ENCODE measurements around the gene CLIP2. TPM values are rescaled to one million over a fixed set of nuclear protein-coding genes. Genes with fewer than 3 reads are reported as not detected.

CLIP2 gene
- total and polyA plus RNA-seq, 7 donors = 20.7 to 56.4 (median 23.4) TPM

DNA sequence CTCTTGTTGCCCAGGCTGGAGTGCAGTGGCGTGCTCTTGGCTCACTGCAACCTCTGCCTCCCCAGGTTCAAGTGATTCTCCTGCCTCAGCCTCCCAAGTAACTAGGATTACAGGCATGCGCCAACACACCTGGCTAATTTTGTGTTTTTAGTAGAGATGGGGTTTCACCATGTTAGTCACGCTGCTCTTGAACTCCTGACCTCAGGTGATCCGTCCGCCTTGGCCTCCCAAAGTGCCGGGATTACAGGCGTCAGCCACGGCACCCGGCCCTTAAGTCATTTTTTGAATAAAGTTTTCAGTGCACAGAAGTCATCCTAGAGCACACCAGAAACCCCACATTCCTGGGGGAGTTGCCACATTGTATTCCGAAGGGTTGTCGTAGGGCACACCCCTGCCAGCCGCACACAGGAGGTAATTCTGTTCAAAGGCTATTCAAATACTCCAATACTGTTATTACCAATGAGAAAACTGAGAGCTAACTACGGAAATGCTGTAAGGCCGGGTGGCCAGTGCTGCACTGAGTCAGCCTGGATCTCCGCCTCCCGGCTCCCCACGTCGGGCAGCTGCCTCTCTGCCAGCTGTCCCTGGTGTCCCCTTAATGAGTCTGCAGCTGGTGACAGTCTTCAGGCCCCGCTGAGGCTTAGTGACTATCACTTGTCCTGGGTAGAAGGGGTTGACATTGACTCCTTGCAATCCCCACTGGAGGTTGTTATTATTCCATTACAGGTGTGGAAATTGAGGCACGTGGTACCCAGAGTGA lies 26.4 kb upstream of the CLIP2 start:
- no peak for DNase-seq
- no peak overlapping the region for H3K4me3 ChIP-seq
- no peak overlapping the region for H3K27ac ChIP-seq
- TF ChIP-seq, protein P1, sequence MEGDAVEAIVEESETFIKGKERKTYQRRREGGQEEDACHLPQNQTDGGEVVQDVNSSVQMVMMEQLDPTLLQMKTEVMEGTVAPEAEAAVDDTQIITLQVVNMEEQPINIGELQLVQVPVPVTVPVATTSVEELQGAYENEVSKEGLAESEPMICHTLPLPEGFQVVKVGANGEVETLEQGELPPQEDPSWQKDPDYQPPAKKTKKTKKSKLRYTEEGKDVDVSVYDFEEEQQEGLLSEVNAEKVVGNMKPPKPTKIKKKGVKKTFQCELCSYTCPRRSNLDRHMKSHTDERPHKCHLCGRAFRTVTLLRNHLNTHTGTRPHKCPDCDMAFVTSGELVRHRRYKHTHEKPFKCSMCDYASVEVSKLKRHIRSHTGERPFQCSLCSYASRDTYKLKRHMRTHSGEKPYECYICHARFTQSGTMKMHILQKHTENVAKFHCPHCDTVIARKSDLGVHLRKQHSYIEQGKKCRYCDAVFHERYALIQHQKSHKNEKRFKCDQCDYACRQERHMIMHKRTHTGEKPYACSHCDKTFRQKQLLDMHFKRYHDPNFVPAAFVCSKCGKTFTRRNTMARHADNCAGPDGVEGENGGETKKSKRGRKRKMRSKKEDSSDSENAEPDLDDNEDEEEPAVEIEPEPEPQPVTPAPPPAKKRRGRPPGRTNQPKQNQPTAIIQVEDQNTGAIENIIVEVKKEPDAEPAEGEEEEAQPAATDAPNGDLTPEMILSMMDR (IDR thresholded peaks at IDR 0.05) = no peak
- TF ChIP-seq POLR2A (IDR thresholded peaks at IDR 0.05) (no peak), POLR2AphosphoS5 (IDR thresholded peaks at IDR 0.05) (no peak)
- H3K4me1 ChIP-seq = no peaks in the 10 kb centered on the region
- WGBS, 2 donors = 83 to 86% methylated on average over 20 of the region's 20 CpGs
- H3K27me3 ChIP-seq = no peaks in the 10 kb centered on the region
- intact Hi-C loops (cut with DNase I) = no loop called here
- no peaks in the 10 kb centered on the region for H3K36me3 ChIP-seq
- no peaks in the 10 kb centered on the region for H3K9me3 ChIP-seq

DNA sequence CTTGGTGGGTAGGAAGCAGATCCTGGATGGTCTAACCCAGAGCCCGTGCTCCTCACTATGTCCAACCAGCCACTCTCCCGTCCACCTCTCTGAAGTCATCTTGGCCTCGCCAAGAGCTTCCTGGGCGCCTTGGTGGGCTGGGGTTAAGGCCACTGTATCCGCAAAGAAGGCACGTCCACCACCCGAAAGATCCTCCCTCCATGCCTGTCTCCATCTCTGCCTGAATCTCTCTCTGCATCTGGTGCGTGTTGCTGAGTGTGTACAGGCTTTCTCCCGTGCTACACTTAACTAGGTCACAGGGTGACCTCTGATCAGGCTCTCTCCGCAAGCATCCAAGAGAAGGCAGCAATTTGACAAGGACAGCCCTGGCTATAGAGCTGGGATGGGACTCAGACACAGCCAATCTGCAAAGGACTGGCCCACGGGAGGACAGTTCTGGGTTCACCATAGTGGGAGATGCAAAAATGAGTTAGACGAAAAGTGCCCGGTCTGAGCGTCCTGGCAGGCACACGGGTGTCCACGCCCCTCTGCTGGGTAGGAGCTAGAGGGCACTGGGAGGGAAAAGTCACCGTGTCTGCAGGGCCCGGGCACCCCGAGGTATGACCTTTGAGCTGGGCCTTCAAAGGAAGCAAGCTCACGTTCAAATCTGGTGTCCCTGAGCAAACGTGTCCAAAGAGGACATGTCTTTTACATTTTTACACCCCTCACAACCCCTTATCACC lies 25.6 kb upstream of the CLIP2 start:
- WGBS, 2 donors = 47 to 76% methylated on average over 21 of the region's 21 CpGs
- Histone ChIP-seq H3K4me3 (no peak overlapping the region), H3K27me3 (no peaks in the 10 kb centered on the region), H3K9me3 (no peaks in the 10 kb centered on the region), H3K4me1 (no peaks in the 10 kb centered on the region), H3K27ac (no peak overlapping the region), H3K36me3 (no peaks in the 10 kb centered on the region)
- no peak for DNase-seq
- intact Hi-C loops (cut with DNase I) = no loop called here
- TF ChIP-seq POLR2A (IDR thresholded peaks at IDR 0.05) = no peak

DNA sequence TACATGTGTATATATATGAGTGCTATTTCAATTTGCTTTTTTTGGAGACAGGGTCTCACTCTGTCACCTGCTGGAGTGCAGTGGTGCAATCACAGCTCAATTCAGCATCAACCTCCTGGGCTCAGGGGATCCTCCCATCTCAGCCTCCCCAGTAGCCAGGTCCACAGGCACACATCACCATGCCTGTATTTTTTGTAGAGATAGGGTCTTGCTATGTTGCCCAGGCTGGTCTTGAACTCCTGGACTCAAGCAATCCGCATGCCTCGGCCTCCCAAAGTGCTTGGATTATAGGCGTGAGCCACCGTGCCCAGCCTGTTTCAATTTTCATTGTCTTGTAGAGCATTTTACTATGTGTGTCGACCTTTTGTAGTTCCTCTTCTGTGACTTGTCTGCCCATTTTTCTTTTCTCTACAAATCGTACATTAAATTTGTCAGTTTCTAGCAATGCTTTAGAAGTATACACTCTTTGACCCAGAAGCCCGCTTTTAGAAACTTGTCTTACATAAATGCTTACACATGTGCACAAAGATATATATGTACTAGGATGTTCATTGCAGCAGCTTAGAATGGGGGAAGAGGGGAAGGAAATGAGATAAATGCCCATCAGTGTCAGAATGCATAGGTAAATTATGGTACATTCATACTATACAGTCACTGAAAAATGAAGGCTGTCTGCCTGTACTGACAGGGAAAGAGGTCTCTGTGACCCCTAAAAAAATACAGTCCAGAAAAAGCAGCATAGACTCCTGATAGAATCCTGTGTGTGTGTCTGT lies 22.8 kb upstream of the CLIP2 start:
- H3K4me1 ChIP-seq = peaks cover 0 to 8% (median 2%) of the 10 kb centered on the region in 4 donors
- no peaks in the 10 kb centered on the region for H3K9me3 ChIP-seq
- intact Hi-C loops (cut with DNase I) = no loop called here
- H3K36me3 ChIP-seq = no peaks in the 10 kb centered on the region
- TF ChIP-seq EP300 (IDR thresholded peaks at IDR 0.05) (no peak), POLR2AphosphoS5 (IDR thresholded peaks at IDR 0.05) (no peak), POLR2A (IDR thresholded peaks at IDR 0.05) (no peak)
- TF ChIP-seq, protein P1 (IDR thresholded peaks at IDR 0.05) = no peak
- H3K27ac ChIP-seq = no peak overlapping the region
- no peaks in the 10 kb centered on the region for H3K27me3 ChIP-seq
- H3K4me3 ChIP-seq = no peak overlapping the region
- DNase-seq = no peak
- WGBS, 2 donors = 68% methylated on average over 7 of the region's 7 CpGs

DNA sequence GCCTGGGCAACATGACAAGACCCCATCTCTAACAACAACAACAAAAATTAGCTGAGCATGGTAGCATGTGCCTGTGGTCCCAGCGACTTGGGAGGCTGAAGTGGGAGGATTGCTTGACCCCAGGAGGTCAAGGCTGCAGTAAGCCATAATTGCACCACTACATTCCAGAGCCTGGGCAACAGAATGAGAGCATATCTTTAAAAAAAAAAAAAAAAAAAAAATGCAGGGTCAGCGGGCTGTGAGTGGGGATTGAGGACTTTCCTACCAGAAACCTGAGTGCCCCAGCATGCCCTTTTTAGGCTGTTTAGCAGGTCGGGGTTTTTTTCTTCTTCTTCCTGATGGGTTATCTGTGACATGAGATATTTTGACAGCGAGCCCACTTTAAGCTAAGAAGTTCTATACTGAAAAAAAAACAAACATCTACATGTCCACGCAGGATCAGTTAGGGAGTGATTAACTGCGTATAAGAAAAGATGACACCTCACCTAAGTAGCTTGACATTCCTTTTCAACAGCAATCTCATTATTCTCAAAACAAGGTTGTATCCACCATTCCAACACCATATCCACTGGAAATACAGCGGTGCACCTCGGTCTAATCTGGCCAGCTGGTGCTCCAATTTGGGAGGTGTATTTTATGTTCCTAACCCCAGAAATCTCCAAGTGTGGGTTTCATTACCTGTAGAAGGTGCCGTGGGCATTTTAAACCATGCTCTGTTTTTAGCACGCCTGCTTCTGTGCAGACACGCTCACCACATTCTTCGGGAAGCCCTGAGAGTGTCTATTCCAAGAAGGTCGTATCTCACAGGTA lies 21.2 kb upstream of the CLIP2 start:
- no peak for DNase-seq
- Histone ChIP-seq H3K4me3 (no peak overlapping the region), H3K27me3 (no peaks in the 10 kb centered on the region), H3K9me3 (no peaks in the 10 kb centered on the region), H3K4me1 (peaks cover 0 to 18% (median 6%) of the 10 kb centered on the region in 4 donors), H3K27ac (no peak overlapping the region), H3K36me3 (no peaks in the 10 kb centered on the region)
- intact Hi-C loops (cut with DNase I) = no loop called here
- 79 to 81% methylated on average over 13 of the region's 13 CpGs for WGBS, 2 donors
- TF ChIP-seq POLR2A (IDR thresholded peaks at IDR 0.05) (no peak), EP300 (IDR thresholded peaks at IDR 0.05) (no peak), POLR2AphosphoS5 (IDR thresholded peaks at IDR 0.05) (no peak)
- TF ChIP-seq, protein P1 (IDR thresholded peaks at IDR 0.05) = no peak

Measured in sigmoid colon (tissue), 7 donors.